OCI-LY7 (cell line): Measurements from ENCODE around the gene R3HCC1L.

ENCODE experiments used
- CTCF ChIP-seq: fragments of 200-600 bp; sonication (generic); conservative IDR thresholded peaks from 2 replicates; pipeline ENCODE4 v1.5.1; 2014; ENCODE audit warnings: mild to moderate bottlenecking, antibody characterized with exemption, low read length, moderate library complexity, mixed read lengths
- EZH2phosphoT487 ChIP-seq: fragments of 200-600 bp; sonication (generic); IDR thresholded peaks from 2 replicates; pipeline ENCODE4 v1.6.1; 2018; ENCODE audit warnings: low read depth, borderline replicate concordance, mild to moderate bottlenecking, mixed run types, antibody characterized with exemption, low read length, moderate library complexity, mixed read lengths

- no peak for TF ChIP-seq CTCF
- TF ChIP-seq EZH2phosphoT487 = no peak
These were observed 36.8 kb upstream of the R3HCC1L start for GRCh38 chr10:98097616-98098015.
